IPS DF 6.9 (cell line): Measurements from ENCODE around the gene HTR3E.
"Not testable (repeated sequence)": the region's sequence is repeated elsewhere in the genome, so short reads cannot be mapped to it uniquely, and the experiment has no call there.

Experiments used
- DNase-seq: peaks from one replicate; pipeline ENCODE4 v3.0.0-alpha.2; 2013; ENCODE audit warnings: low read depth, low spot score
- H3K27ac ChIP-seq: one replicate; pipeline ENCODE4 v1.5.1; 2013; ENCODE audit warnings: low read length, control low read depth
- H3K27me3 ChIP-seq: 2 replicates; pipeline ENCODE4 v1.6.1; 2013; ENCODE audit warnings: mild to moderate bottlenecking, low read length; ENCODE audit not compliant: control insufficient read depth, insufficient read depth
- H3K36me3 ChIP-seq: 2 replicates; pipeline ENCODE4 v1.6.1; 2013; ENCODE audit warnings: low read length; ENCODE audit not compliant: control insufficient read depth, insufficient read depth
- H3K4me1 ChIP-seq: 2 replicates; pipeline ENCODE4 v1.6.1; 2013; ENCODE audit warnings: low read length; ENCODE audit not compliant: control insufficient read depth, insufficient read depth
- H3K4me3 ChIP-seq: 2 replicates; pipeline ENCODE4 v1.5.1; 2013; ENCODE audit warnings: mild to moderate bottlenecking, low read length
- H3K9me3 ChIP-seq: 2 replicates; pipeline ENCODE4 v1.6.1; 2013; ENCODE audit warnings: low read length, inconsistent platforms; ENCODE audit not compliant: control insufficient read depth, insufficient read depth
- WGBS: extraction: QIAGEN DNeasy Blood & Tissue Kit; methylation state at CpG from one replicate; pipeline ENCODE4 v1.1.7; 2013; ENCODE audit warnings: mixed read lengths, missing lambda C conversion rate; ENCODE audit not compliant: insufficient read length, insufficient coverage; 5-methylcytosine and 5-hydroxymethylcytosine counted together

HTR3E gene, protein sequence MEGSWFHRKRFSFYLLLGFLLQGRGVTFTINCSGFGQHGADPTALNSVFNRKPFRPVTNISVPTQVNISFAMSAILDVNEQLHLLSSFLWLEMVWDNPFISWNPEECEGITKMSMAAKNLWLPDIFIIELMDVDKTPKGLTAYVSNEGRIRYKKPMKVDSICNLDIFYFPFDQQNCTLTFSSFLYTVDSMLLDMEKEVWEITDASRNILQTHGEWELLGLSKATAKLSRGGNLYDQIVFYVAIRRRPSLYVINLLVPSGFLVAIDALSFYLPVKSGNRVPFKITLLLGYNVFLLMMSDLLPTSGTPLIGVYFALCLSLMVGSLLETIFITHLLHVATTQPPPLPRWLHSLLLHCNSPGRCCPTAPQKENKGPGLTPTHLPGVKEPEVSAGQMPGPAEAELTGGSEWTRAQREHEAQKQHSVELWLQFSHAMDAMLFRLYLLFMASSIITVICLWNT

DNA sequence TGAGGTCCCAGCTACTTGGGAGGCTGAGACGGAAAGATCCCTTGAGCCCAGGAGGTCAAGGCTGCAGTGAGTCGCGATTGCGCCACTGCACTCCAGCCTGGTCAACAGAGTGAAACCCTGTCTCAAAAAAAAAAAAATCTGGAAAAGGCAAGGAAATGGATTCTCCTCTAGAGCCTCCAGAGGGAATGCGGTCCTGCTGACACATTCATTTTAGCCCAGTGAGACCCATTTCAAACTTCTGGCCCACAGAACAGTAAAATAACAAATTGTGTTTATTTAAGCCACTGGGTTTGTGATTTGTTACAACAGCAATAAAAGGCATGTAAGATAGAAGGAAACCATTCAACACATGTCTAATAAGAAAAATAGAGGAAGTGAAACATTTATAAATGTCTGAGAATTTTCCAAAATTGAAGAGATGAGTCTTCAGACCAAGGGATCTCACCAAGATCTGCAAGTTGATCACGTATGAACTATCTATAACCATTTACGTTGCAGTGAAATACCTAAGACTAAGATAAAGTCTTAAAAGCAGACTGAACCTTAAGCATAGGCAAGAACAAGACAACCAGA lies at the start of gene HTR3E:
Gene HTR3E, plus strand, starts transcription at position 254 of the 573 bp plus-strand sequence. CDS start 466 bp downstream, outside the sequence.
- H3K36me3 ChIP-seq = no peaks in the 10 kb centered on the region
- no peaks in the 10 kb centered on the region for H3K9me3 ChIP-seq
- no CpG with 5 or more reads among the region's 7 CpGs for WGBS
- no peak within 1 kb of the TSS for H3K4me3 ChIP-seq
- no peak for DNase-seq
- no peaks in the 10 kb centered on the region for H3K27me3 ChIP-seq
- no peaks in the 10 kb centered on the region for H3K4me1 ChIP-seq
- H3K27ac ChIP-seq = no peak within 1 kb of the TSS

DNA sequence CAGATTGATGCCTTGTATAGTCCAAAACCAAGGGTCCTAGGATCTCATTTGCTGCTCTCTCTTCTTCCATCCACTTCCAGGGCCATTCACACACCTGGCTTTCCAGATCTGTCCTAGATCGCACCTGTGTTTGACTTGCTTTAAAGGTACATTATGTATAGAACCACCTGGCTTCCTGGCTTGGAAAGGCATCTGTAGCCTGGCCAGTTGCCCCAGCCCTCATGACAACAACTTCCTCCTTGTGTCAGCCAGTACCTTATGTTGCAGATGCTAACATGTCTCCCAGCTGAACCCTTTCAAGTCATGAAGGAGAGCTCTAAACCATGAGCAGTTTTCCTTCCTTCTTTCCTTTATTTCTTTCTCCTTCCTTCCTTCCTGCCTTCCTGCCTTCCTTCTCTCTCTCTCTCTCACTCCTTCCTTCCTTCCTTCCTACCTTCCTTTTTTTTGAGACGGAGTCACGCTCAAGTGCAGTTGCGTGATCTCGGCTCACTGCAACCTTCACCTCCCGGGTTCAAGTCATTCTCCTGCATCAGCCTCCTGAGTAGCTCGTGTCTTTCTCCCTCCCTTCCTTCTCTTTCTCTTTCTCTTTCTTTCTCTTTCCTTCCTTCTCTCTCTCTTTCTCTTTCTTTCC lies 46.5 kb upstream of the HTR3E start:
- H3K4me1 ChIP-seq = no peaks in the 10 kb centered on the region; the same call in 1 of the 2 replicates
- no peak for DNase-seq
- H3K4me3 ChIP-seq = no peak overlapping the region
- H3K36me3 ChIP-seq = no peaks in the 10 kb centered on the region
- H3K27me3 ChIP-seq = no peaks in the 10 kb centered on the region
- WGBS = no CpG with 5 or more reads among the region's 7 CpGs
- H3K27ac ChIP-seq = no peak overlapping the region
- H3K9me3 ChIP-seq = no peaks in the 10 kb centered on the region

DNA sequence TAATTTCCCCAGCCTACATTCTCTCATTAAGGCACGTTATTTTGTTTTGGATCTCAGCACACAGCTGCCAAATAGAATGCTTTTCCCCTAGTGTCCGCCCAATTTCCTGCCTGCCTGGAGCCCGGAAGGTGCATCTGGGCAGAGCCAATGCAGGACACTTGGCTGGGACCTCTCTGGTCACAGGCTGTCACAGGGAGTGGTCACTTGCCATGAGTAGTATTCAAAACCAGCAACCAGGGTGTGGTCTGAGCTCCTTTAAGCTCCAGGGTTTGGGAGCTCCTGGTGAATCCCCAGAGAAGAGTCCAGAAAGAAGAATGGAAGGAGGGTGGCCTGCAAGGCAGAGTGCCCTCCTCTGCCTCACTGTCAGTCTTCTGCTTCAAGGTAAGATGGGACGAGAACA lies 44.1 kb upstream of the HTR3E start, which contains the start of gene HTR3C:
Gene HTR3C, plus strand, starts transcription at position 281 of the 400 bp plus-strand sequence. Its CDS starts 34 bp downstream, at position 315.
- H3K9me3 ChIP-seq = no peaks in the 10 kb centered on the region
- H3K36me3 ChIP-seq = no peaks in the 10 kb centered on the region
- H3K27me3 ChIP-seq = no peaks in the 10 kb centered on the region
- H3K4me1 ChIP-seq = no peaks in the 10 kb centered on the region; the same call in 1 of the 2 replicates
- DNase-seq = no peak
- no CpG with 5 or more reads among the region's 4 CpGs for WGBS
- no peak within 1 kb of the TSS for H3K4me3 ChIP-seq
- no peak within 1 kb of the TSS for H3K27ac ChIP-seq

DNA sequence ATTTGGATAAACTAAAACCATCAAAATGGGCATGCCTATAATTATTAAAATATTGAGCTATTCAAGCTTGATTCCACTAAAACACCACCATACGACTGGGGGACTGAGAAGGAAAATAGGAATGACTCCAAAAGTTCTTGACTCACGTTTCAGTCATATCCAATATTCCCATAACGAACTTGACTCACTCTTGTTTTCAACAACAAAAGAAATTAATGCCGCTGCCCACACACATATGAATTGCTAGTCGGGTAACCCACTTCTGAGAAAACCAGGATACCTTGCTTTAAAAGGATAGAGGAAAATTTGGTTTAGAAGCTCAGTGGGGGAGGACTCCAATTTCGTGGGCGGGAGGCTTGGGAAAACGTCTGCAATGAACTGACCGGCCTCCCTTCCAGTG lies 38.8 kb upstream of the HTR3E start:
- no peak for DNase-seq
- no peak overlapping the region for H3K27ac ChIP-seq
- H3K27me3 ChIP-seq = no peaks in the 10 kb centered on the region
- H3K4me3 ChIP-seq = no peak overlapping the region
- H3K9me3 ChIP-seq = no peaks in the 10 kb centered on the region
- no peaks in the 10 kb centered on the region for H3K36me3 ChIP-seq
- no CpG with 5 or more reads among the region's 9 CpGs for WGBS
- no peaks in the 10 kb centered on the region for H3K4me1 ChIP-seq

DNA sequence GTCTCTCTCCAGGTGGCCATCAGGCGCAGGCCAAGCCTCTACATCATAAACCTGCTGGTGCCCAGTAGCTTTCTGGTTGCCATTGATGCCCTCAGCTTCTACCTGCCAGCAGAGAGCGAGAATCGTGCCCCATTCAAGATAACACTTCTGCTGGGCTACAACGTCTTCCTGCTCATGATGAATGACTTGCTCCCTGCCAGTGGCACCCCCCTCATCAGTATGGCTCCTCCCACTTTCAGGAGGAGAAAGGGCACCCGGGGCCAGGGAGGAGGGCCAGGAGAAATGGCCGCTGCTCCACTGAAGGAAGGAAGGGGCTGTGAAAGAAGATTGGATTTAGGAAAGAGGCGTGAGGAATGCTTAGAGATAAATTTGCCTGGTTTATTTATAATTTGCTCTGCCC lies 37.4 kb upstream of the HTR3E start:
- Histone ChIP-seq H3K4me3 (no peak overlapping the region), H3K4me1 (no peaks in the 10 kb centered on the region), H3K36me3 (no peaks in the 10 kb centered on the region), H3K27ac (no peak overlapping the region), H3K27me3 (no peaks in the 10 kb centered on the region), H3K9me3 (no peaks in the 10 kb centered on the region)
- no peak for DNase-seq
- no CpG with 5 or more reads among the region's 7 CpGs for WGBS

DNA sequence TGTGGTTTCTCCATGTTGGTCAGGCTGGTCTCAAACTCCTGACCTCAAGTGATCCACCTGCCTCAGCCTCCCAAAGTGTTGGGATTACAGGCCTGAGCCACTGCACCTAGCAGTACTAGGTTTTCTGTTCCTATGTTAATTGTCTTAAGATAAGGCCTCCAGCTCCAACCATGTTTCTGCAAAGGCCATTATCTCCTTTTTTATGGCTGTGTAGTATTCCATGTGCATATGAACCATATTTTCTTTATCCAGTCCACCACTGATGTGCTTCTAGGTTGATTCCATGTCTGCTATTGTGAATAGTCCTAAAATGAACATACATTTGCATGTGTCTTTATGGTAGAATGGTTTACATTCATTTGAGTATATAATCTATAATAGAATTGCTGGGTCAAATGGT lies 34.2 kb upstream of the HTR3E start:
- Histone ChIP-seq H3K4me1 (no peaks in the 10 kb centered on the region), H3K27me3 (no peaks in the 10 kb centered on the region), H3K9me3 (no peaks in the 10 kb centered on the region), H3K36me3 (no peaks in the 10 kb centered on the region), H3K4me3 (no peak overlapping the region), H3K27ac (no peak overlapping the region)
- DNase-seq = no peak

DNA sequence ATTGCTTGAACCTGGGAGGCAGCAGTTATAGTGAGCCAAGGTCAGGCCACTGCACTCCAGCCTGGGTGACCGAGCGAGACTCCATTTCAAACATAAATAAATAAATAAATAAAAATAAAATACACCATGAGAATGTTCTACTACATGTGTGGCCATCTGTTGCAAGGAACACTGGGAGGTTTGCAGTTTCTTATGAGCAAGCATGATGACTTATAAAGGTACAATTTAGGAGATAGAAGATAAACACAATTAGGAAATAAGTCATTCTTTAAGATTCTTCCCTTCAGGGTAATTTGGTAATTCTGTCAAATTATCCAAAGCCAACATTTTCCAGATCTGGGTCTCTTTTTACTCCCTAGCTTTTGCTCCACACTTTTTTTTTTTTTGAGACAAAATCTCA lies 30.7 kb upstream of the HTR3E start:
- Histone ChIP-seq H3K4me1 (no peaks in the 10 kb centered on the region), H3K9me3 (no peaks in the 10 kb centered on the region), H3K36me3 (no peaks in the 10 kb centered on the region), H3K4me3 (no peak overlapping the region), H3K27me3 (no peaks in the 10 kb centered on the region), H3K27ac (no peak overlapping the region)
- WGBS = no CpG with 5 or more reads among the region's 2 CpGs
- no peak for DNase-seq

DNA sequence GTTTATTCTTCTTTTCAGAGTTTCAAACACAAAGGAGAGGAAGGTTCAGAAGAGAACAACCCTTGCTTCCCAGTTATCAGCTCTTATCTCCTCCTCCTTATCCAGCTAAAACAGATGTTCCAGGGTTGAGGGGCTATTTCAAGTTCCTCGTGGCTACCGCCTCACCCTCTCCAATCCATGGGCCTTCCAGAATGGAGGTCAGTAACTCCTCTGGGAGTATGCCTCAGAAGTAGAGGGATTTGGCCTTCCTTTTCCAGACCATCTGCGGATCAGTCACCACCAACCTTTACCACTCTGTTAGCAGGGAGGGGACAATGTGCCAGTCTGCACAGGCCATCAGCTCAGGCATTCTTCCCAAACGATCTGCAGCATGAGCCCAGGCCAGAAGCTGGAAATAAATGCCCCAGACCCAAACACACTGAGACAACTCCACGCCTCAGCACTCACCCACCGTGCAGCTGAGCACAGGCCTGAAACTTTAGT lies 29.2 kb upstream of the HTR3E start:
- no peak for DNase-seq
- no peaks in the 10 kb centered on the region for H3K36me3 ChIP-seq
- no peak overlapping the region for H3K4me3 ChIP-seq
- no peak overlapping the region for H3K27ac ChIP-seq
- H3K27me3 ChIP-seq = no peaks in the 10 kb centered on the region
- WGBS = no CpG with 5 or more reads among the region's 6 CpGs
- no peaks in the 10 kb centered on the region for H3K9me3 ChIP-seq
- H3K4me1 ChIP-seq = no peaks in the 10 kb centered on the region

DNA sequence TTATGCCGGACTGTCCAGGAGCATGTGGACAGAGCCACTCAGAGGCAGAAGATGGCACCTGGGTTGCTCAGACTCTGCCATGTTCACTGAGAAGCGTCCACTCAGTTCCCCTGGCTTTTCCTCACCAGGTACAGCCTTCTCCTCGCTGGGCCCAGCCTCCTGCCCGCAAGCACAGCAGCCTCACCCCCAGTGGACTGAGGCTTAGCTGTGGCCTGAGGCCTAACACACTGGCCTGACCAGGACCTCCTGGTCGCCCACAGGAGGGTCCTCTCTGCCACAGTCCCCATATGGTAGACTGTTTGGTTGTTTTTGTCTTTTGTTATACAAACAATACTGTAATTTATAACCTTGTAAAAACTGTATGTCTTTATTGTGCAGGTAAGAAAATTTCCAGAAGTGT lies 28.5 kb upstream of the HTR3E start:
- H3K27ac ChIP-seq = no peak overlapping the region
- DNase-seq = no peak
- no peaks in the 10 kb centered on the region for H3K4me1 ChIP-seq
- H3K9me3 ChIP-seq = no peaks in the 10 kb centered on the region
- no peaks in the 10 kb centered on the region for H3K36me3 ChIP-seq
- no peaks in the 10 kb centered on the region for H3K27me3 ChIP-seq
- WGBS = no CpG with 5 or more reads among the region's 5 CpGs
- no peak overlapping the region for H3K4me3 ChIP-seq

DNA sequence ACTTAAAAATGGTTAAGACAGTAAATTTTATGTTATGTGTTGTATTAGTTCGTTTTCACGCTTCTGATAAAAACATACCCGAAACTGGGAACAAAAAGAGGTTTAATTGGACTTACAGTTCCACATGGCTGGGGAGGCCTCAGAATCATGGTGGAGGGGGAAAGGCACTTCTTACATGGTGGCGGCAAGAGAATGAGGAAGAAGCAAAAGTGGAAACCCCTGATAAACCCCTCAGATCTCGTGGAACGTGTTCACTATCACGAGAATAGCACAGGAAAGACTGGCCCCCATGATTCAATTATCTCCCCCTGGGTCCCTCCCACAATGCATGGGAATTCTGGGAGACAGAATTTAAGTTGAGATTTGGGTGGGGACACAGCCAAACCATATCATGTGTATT lies 25.7 kb upstream of the HTR3E start:
- not testable (repeated sequence) for H3K27me3 ChIP-seq, H3K36me3 ChIP-seq, H3K27ac ChIP-seq, H3K9me3 ChIP-seq, H3K4me1 ChIP-seq, H3K4me3 ChIP-seq, DNase-seq
- no CpG with 5 or more reads among the region's 7 CpGs for WGBS
